GM18861 (cell line): ENCODE data around the gene APC2.
"Not testable (repeated sequence)": the region's sequence is repeated elsewhere in the genome, so short reads cannot be mapped to it uniquely, and the experiment has no call there.

Source experiments
- ATAC-seq: cut with Tn5 transposase; IDR thresholded peaks from one replicate; pipeline ENCODE4 v1.9.1; 2021; ENCODE audit not compliant: unreplicated experiment

The APC2 gene

GRCh38 chr19:1494115-1494815 is 44.3 kb downstream of the APC2 start:
- no peak for ATAC-seq

- no peak for ATAC-seq
These were observed 45.3 kb downstream of the APC2 start for GRCh38 chr19:1495051-1495798.

- ATAC-seq, result no peak
These were observed 46.1 kb downstream of the APC2 start for GRCh38 chr19:1495799-1496713.

- ATAC-seq, result no peak
These were observed 47.0 kb downstream of the APC2 start for GRCh38 chr19:1496714-1497577.

- ATAC-seq, result no peak
These were observed 47.8 kb downstream of the APC2 start for GRCh38 chr19:1497578-1498235.

- not testable (repeated sequence) for ATAC-seq
These were observed 49.3 kb downstream of the APC2 start for GRCh38 chr19:1499231-1499630.

- no peak for ATAC-seq
These were observed 51.3 kb downstream of the APC2 start for GRCh38 chr19:1501200-1501595.

- ATAC-seq, result no peak
These were observed 52.6 kb downstream of the APC2 start for GRCh38 chr19:1502433-1503088.

- no peak for ATAC-seq
These were observed 53.4 kb downstream of the APC2 start for GRCh38 chr19:1503089-1503924.

- ATAC-seq, result no peak
These were observed 54.2 kb downstream of the APC2 start for GRCh38 chr19:1503925-1504773.

- no peak for ATAC-seq
These were observed 55.1 kb downstream of the APC2 start for GRCh38 chr19:1505012-1505411.

- no peak for ATAC-seq
These were observed 56.3 kb downstream of the APC2 start for GRCh38 chr19:1505991-1506881.

- no peak for ATAC-seq
These were observed 57.3 kb downstream of the APC2 start for GRCh38 chr19:1507192-1507660.

GRCh38 chr19:1507763-1508506 is 58.0 kb downstream of the APC2 start:
- ATAC-seq, result no peak

GRCh38 chr19:1508507-1508856 is 58.6 kb downstream of the APC2 start:
- no peak for ATAC-seq
